Measurements from ENCODE around the gene SLF2.

Gene SLF2

GRCh38 chr10:100890673-100891317, 22.0 kb upstream of the SLF2 start:
- TF ChIP-seq, protein P1, sequence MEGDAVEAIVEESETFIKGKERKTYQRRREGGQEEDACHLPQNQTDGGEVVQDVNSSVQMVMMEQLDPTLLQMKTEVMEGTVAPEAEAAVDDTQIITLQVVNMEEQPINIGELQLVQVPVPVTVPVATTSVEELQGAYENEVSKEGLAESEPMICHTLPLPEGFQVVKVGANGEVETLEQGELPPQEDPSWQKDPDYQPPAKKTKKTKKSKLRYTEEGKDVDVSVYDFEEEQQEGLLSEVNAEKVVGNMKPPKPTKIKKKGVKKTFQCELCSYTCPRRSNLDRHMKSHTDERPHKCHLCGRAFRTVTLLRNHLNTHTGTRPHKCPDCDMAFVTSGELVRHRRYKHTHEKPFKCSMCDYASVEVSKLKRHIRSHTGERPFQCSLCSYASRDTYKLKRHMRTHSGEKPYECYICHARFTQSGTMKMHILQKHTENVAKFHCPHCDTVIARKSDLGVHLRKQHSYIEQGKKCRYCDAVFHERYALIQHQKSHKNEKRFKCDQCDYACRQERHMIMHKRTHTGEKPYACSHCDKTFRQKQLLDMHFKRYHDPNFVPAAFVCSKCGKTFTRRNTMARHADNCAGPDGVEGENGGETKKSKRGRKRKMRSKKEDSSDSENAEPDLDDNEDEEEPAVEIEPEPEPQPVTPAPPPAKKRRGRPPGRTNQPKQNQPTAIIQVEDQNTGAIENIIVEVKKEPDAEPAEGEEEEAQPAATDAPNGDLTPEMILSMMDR (IDR thresholded peaks at IDR 0.05): no peak
- Histone ChIP-seq H3K4me1 (ENCODE audit: control insufficient read depth in 1 of 2, insufficient read depth in 1 of 2, low read depth in 1 of 2, low read length in 1 of 2) (no peaks in the 10 kb centered on the region), H3K27ac (no peak overlapping the region), H3K4me3 (ENCODE audit: low read depth in 1 of 2, low read length in 1 of 2) (no peak overlapping the region), H3K9me3 (no peaks in the 10 kb centered on the region), H3K27me3 (peaks cover 89% of the 10 kb centered on the region), H3K36me3 (no peaks in the 10 kb centered on the region)

GRCh38 chr10:100894033-100894432, 18.7 kb upstream of the SLF2 start:
- Histone ChIP-seq H3K9me3 (no peaks in the 10 kb centered on the region), H3K27me3 (peaks cover 88% of the 10 kb centered on the region), H3K4me3 (ENCODE audit: low read depth in 1 of 2, low read length in 1 of 2) (no peak overlapping the region), H3K27ac (no peak overlapping the region), H3K36me3 (no peaks in the 10 kb centered on the region), H3K4me1 (ENCODE audit: control insufficient read depth in 1 of 2, insufficient read depth in 1 of 2, low read depth in 1 of 2, low read length in 1 of 2) (no peaks in the 10 kb centered on the region)
- TF ChIP-seq, protein P1 (IDR thresholded peaks at IDR 0.05): no peak

DNA sequence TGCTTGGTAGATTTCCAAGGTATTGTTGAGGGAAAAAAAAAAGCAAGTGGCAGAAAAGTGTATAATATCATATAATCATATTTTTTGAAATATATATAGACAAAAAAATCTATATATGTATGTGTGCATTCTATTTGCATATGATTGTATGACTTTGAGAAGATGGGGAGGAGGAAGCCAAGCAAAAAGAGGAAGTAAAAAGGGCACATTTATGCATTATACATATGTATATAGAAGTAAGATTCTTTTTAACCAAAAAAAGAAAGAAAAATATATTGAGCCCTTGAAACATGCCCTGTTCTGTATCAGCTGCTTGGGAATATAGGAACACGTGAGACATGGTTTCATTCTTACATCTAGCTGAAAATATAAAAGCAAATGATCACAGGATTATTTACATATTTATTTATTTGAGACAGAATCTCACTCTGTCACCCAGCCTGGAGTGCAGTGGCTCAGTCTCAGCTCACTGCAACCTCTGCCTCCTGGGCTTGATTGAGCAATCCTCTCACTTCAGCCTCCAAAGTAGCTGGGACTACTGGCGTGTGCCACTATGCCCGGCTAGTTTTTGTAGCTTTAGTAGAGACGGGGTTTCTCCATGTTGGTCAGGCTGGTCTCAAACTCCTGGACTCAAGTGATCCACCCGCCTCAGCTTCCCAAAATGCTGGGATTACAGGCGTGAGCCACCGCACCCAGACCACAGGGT, 18.0 kb upstream of the SLF2 start:
- no peak overlapping the region for H3K27ac ChIP-seq
- no peaks in the 10 kb centered on the region for H3K9me3 ChIP-seq
- no peaks in the 10 kb centered on the region for H3K4me1 ChIP-seq (ENCODE audit: control insufficient read depth in 1 of 2, insufficient read depth in 1 of 2, low read depth in 1 of 2, low read length in 1 of 2)
- no peak overlapping the region for H3K4me3 ChIP-seq (ENCODE audit: low read depth in 1 of 2, low read length in 1 of 2)
- peaks cover 83% of the 10 kb centered on the region for H3K27me3 ChIP-seq
- TF ChIP-seq, protein P1 (IDR thresholded peaks at IDR 0.05): no peak
- H3K36me3 ChIP-seq: no peaks in the 10 kb centered on the region

DNA sequence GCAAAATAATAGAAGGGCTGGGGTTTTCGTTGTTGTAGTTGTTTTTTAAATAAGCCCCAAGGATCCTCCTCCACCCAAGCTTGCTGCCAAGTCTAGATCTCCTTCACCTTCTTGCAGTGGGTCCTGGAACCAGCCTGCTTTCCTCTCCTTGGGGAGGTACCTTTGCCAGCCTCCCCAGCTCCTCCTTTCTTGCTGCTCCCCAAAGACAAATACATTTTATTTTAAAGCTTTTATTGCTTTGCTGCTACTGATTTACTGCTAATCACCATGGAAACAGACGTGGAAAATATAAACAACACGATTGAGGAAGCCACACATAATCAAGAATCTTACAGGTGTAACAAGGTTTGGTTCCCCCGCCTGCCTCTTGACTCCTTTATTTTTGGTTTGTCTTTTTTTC, 17.4 kb upstream of the SLF2 start:
- TF ChIP-seq, protein P1 (IDR thresholded peaks at IDR 0.05): no peak
- H3K27ac ChIP-seq: no peak overlapping the region
- no peaks in the 10 kb centered on the region for H3K4me1 ChIP-seq (ENCODE audit: control insufficient read depth in 1 of 2, insufficient read depth in 1 of 2, low read depth in 1 of 2, low read length in 1 of 2)
- H3K27me3 ChIP-seq: peaks cover 83% of the 10 kb centered on the region
- no peaks in the 10 kb centered on the region for H3K36me3 ChIP-seq
- H3K4me3 ChIP-seq (ENCODE audit: low read depth in 1 of 2, low read length in 1 of 2): no peak overlapping the region
- no peaks in the 10 kb centered on the region for H3K9me3 ChIP-seq

- Histone ChIP-seq H3K9me3 (no peaks in the 10 kb centered on the region), H3K27me3 (peaks cover 81% of the 10 kb centered on the region), H3K27ac (no peak overlapping the region), H3K4me3 (ENCODE audit: low read depth in 1 of 2, low read length in 1 of 2) (no peak overlapping the region), H3K36me3 (no peaks in the 10 kb centered on the region), H3K4me1 (ENCODE audit: control insufficient read depth in 1 of 2, insufficient read depth in 1 of 2, low read depth in 1 of 2, low read length in 1 of 2) (no peaks in the 10 kb centered on the region)
- TF ChIP-seq, protein P1 (IDR thresholded peaks at IDR 0.05): no peak
Measured at GRCh38 chr10:100895896-100896295, 16.9 kb upstream of the SLF2 start.
